ENCODE measurements around the gene DCAF16.
A peak's percentile ranks its signal among the peaks of the same experiment; 100 is the strongest.

Gene DCAF16

DNA sequence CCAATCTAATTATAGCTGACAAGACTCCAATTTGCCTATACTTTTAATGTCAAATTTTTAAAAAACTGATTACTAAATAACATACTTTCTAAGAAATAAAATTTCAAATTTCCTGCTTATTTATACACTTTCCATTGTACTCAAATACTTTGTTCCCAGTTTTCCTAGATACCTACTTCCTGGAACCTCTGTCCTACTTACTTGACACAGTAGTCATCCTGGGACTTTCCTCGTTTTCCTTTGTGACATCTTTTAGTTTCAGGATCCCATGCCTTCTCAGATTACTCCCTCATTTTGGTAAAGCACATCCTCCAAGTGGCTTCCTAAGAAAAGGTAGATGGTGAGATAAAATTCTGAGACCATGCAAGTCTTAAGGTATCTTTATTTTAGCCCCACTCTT lies 15.8 kb downstream of the DCAF16 start:
- no peak for DNase-seq (ENCODE audit: low read depth)
- no peak overlapping the region for H3K4me3 ChIP-seq (ENCODE audit: low read depth, low read length)
- TF ChIP-seq, protein P1, sequence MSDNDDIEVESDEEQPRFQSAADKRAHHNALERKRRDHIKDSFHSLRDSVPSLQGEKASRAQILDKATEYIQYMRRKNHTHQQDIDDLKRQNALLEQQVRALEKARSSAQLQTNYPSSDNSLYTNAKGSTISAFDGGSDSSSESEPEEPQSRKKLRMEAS (IDR thresholded peaks at IDR 0.05; ENCODE audit: low read depth, low read length), result no peak
- TF ChIP-seq, protein P2, sequence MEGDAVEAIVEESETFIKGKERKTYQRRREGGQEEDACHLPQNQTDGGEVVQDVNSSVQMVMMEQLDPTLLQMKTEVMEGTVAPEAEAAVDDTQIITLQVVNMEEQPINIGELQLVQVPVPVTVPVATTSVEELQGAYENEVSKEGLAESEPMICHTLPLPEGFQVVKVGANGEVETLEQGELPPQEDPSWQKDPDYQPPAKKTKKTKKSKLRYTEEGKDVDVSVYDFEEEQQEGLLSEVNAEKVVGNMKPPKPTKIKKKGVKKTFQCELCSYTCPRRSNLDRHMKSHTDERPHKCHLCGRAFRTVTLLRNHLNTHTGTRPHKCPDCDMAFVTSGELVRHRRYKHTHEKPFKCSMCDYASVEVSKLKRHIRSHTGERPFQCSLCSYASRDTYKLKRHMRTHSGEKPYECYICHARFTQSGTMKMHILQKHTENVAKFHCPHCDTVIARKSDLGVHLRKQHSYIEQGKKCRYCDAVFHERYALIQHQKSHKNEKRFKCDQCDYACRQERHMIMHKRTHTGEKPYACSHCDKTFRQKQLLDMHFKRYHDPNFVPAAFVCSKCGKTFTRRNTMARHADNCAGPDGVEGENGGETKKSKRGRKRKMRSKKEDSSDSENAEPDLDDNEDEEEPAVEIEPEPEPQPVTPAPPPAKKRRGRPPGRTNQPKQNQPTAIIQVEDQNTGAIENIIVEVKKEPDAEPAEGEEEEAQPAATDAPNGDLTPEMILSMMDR (IDR thresholded peaks at IDR 0.05; ENCODE audit: low read depth, low read length), result no peak
- TF ChIP-seq POLR2A (IDR thresholded peaks at IDR 0.05; ENCODE audit: extremely low read depth, insufficient read length) (no peak), MYC (IDR thresholded peaks at IDR 0.05; ENCODE audit: low read depth, low read length) (no peak)

DNA sequence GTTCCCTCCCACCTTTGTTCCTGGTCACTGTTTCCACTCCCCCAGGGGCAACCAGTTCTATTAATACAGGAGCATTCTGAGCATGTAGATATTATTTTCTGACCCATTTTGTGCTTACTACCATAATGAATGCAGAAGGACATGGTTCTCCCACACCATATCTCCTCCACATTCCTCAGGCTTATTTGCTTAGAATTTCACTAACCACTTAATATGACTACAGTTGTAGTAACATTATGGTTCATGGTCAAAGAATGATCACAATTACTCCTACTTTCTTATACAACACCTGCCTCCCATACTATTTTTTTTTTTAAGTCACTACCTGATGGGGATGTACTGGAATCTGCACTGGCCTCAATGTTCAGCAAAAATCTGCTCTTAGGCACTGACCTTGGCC lies 21.6 kb downstream of the DCAF16 start:
- TF ChIP-seq POLR2A (IDR thresholded peaks at IDR 0.05; ENCODE audit: extremely low read depth, insufficient read length), result no peak
- no peak for TF ChIP-seq MYC (IDR thresholded peaks at IDR 0.05; ENCODE audit: low read depth, low read length)
- TF ChIP-seq, protein P2 (IDR thresholded peaks at IDR 0.05; ENCODE audit: low read depth, low read length), result no peak
- TF ChIP-seq, protein P1 (IDR thresholded peaks at IDR 0.05; ENCODE audit: low read depth, low read length), result no peak
- no peak for DNase-seq (ENCODE audit: low read depth)
- no peak overlapping the region for H3K4me3 ChIP-seq (ENCODE audit: low read depth, low read length)

DNA sequence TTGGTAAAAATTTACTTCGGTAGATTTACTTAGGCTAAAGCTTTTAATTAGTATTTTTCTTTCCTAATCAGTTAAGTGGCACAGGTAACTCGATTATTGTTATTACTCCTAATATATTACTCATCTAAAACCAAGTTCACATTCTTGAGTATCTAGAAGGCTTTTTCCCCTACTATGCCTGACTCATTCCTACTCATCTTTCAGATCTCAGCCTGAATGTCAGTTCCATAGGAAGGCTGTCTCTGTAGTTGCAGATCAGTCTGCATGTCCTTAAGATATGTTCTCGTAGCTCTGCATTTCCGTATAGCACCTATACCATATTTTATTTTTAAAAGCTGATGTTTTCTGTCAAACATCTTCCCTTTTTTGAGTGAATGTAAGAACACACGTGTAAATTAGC lies 23.2 kb downstream of the DCAF16 start:
- TF ChIP-seq, protein P1 (IDR thresholded peaks at IDR 0.05; ENCODE audit: low read depth, low read length), result no peak
- TF ChIP-seq POLR2A (IDR thresholded peaks at IDR 0.05; ENCODE audit: extremely low read depth, insufficient read length) (no peak), MYC (IDR thresholded peaks at IDR 0.05; ENCODE audit: low read depth, low read length) (no peak)
- TF ChIP-seq, protein P2 (IDR thresholded peaks at IDR 0.05; ENCODE audit: low read depth, low read length), result no peak
- H3K4me3 ChIP-seq (ENCODE audit: low read depth, low read length), result no peak overlapping the region
- DNase-seq (ENCODE audit: low read depth), result no peak

DNA sequence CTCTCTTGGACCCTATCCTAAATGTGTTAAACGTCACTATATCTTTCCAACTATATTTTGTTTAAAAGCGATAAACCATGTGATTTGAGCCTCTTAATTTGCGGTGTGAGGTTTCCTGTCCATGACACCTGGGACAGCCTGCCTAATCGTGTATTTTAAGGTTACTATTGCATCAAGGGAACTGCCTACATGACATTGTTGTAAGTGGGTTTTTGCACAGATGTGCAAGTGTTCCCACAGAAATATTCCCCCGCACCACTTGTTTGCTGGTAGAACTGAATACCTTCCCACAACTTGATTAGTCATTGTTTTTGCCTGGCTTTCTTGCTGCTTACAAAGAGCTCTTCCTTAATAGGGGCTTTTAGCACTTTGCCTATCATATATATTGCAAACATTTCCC lies 24.0 kb downstream of the DCAF16 start:
- TF ChIP-seq MYC (IDR thresholded peaks at IDR 0.05; ENCODE audit: low read depth, low read length) (no peak), POLR2A (IDR thresholded peaks at IDR 0.05; ENCODE audit: extremely low read depth, insufficient read length) (no peak)
- TF ChIP-seq, protein P2 (IDR thresholded peaks at IDR 0.05; ENCODE audit: low read depth, low read length), result no peak
- TF ChIP-seq, protein P1 (IDR thresholded peaks at IDR 0.05; ENCODE audit: low read depth, low read length), result no peak
- H3K4me3 ChIP-seq (ENCODE audit: low read depth, low read length), result no peak overlapping the region
- peak; percentile 46 for DNase-seq (ENCODE audit: low read depth)

DNA sequence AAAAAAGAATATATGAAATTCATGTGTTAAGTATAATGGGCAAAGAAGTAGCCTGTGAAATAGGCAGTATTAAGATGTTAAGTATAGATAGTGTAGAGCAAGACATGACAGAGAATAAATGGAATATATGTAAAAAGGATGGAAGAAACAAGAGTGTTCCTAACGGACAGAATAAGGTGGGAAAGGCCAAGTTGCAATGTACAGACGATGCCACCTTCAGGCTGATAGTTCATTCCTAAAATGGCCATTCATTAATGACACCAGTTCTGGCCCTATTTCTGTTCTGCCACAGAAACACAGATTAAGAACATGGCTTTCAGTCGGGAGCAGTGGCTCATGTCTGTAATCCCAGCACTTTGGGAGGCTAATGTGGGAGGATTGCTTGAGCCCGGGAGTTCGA lies 24.7 kb downstream of the DCAF16 start:
- DNase-seq (ENCODE audit: low read depth), result no peak
- TF ChIP-seq, protein P1 (IDR thresholded peaks at IDR 0.05; ENCODE audit: low read depth, low read length), result no peak
- TF ChIP-seq MYC (IDR thresholded peaks at IDR 0.05; ENCODE audit: low read depth, low read length) (no peak), POLR2A (IDR thresholded peaks at IDR 0.05; ENCODE audit: extremely low read depth, insufficient read length) (no peak)
- TF ChIP-seq, protein P2 (IDR thresholded peaks at IDR 0.05; ENCODE audit: low read depth, low read length), result no peak
- H3K4me3 ChIP-seq (ENCODE audit: low read depth, low read length), result no peak overlapping the region
